ENCODE results near the gene HMCN1.
A peak's percentile ranks its signal among the peaks of the same experiment; 100 is the strongest.

- TF ChIP-seq, protein P1, sequence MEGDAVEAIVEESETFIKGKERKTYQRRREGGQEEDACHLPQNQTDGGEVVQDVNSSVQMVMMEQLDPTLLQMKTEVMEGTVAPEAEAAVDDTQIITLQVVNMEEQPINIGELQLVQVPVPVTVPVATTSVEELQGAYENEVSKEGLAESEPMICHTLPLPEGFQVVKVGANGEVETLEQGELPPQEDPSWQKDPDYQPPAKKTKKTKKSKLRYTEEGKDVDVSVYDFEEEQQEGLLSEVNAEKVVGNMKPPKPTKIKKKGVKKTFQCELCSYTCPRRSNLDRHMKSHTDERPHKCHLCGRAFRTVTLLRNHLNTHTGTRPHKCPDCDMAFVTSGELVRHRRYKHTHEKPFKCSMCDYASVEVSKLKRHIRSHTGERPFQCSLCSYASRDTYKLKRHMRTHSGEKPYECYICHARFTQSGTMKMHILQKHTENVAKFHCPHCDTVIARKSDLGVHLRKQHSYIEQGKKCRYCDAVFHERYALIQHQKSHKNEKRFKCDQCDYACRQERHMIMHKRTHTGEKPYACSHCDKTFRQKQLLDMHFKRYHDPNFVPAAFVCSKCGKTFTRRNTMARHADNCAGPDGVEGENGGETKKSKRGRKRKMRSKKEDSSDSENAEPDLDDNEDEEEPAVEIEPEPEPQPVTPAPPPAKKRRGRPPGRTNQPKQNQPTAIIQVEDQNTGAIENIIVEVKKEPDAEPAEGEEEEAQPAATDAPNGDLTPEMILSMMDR (IDR thresholded peaks at IDR 0.05; ENCODE audit: low read depth, low read length, missing input control): no peak
- TF ChIP-seq GABPA (IDR thresholded peaks at IDR 0.05 in 1 of 2, conservative IDR thresholded peaks at IDR 0.05 in 1 of 2) (peak; percentile 92 to 95), HNF4A (conservative IDR thresholded peaks at IDR 0.05) (peak; percentile 79 to 91)
Observed at GRCh38 chr1:185694081-185694480, 40.1 kb upstream of the HMCN1 start.

All from liver (tissue), 3 donors.